GM18502 (cell line): ENCODE data around the gene OR4D1.

Experiments used
- ATAC-seq: cut with Tn5 transposase; IDR thresholded peaks from one replicate; pipeline ENCODE4 v1.9.1; 2021; ENCODE audit warnings: mild to moderate bottlenecking; ENCODE audit not compliant: unreplicated experiment, poor library complexity

The OR4D1 gene

GRCh38 chr17:58153046-58153445 is 4.9 kb downstream of the OR4D1 start:
- no peak for ATAC-seq

- no peak for ATAC-seq
These were observed 5.5 kb downstream of the OR4D1 start for GRCh38 chr17:58153671-58154070.

GRCh38 chr17:58156839-58157803 is 8.9 kb downstream of the OR4D1 start:
- no peak for ATAC-seq

GRCh38 chr17:58158181-58158580 is 10.0 kb downstream of the OR4D1 start:
- no peak for ATAC-seq

GRCh38 chr17:58161566-58161965 is 13.4 kb downstream of the OR4D1 start:
- no peak for ATAC-seq

- ATAC-seq = no peak
These were observed 17.8 kb downstream of the OR4D1 start for GRCh38 chr17:58165981-58166380.

- ATAC-seq = no peak
These were observed 18.5 kb downstream of the OR4D1 start, which contains the start of gene OR4D2 for GRCh38 chr17:58166682-58167081. TSS of gene OR4D2 (plus strand) at chr17:58166982. CDS start at chr17:58169656, 2,674 bp downstream.

GRCh38 chr17:58170622-58171021 is 22.4 kb downstream of the OR4D1 start:
- ATAC-seq = no peak

- ATAC-seq = no peak
These were observed 24.3 kb downstream of the OR4D1 start for GRCh38 chr17:58172369-58173071.

GRCh38 chr17:58174871-58175270 is 26.7 kb downstream of the OR4D1 start:
- ATAC-seq = no peak

GRCh38 chr17:58176200-58176599 is 28.0 kb downstream of the OR4D1 start:
- no peak for ATAC-seq

GRCh38 chr17:58181796-58182195 is 33.6 kb downstream of the OR4D1 start:
- ATAC-seq = no peak

GRCh38 chr17:58183514-58183913 is 35.3 kb downstream of the OR4D1 start:
- no peak for ATAC-seq

GRCh38 chr17:58184308-58184985 is 36.3 kb downstream of the OR4D1 start:
- no peak for ATAC-seq

GRCh38 chr17:58184986-58185761 is 37.0 kb downstream of the OR4D1 start:
- ATAC-seq = no peak

- ATAC-seq = no peak
These were observed 38.4 kb downstream of the OR4D1 start for GRCh38 chr17:58186591-58186990.

- ATAC-seq = no peak
These were observed 38.9 kb downstream of the OR4D1 start for GRCh38 chr17:58187063-58187462.

- ATAC-seq = no peak
These were observed 39.5 kb downstream of the OR4D1 start for GRCh38 chr17:58187675-58188074.

- no peak for ATAC-seq
These were observed 41.4 kb downstream of the OR4D1 start for GRCh38 chr17:58189436-58190146.
